Measurements from ENCODE around the gene PAPPA. TPM values are rescaled to one million over a fixed set of nuclear protein-coding genes. Genes with fewer than 3 reads are reported as not detected.

Gene PAPPA
- total RNA-seq, 4 donors from 2014 or later: 2.1 to 5.0 (median 3.7) TPM

DNA sequence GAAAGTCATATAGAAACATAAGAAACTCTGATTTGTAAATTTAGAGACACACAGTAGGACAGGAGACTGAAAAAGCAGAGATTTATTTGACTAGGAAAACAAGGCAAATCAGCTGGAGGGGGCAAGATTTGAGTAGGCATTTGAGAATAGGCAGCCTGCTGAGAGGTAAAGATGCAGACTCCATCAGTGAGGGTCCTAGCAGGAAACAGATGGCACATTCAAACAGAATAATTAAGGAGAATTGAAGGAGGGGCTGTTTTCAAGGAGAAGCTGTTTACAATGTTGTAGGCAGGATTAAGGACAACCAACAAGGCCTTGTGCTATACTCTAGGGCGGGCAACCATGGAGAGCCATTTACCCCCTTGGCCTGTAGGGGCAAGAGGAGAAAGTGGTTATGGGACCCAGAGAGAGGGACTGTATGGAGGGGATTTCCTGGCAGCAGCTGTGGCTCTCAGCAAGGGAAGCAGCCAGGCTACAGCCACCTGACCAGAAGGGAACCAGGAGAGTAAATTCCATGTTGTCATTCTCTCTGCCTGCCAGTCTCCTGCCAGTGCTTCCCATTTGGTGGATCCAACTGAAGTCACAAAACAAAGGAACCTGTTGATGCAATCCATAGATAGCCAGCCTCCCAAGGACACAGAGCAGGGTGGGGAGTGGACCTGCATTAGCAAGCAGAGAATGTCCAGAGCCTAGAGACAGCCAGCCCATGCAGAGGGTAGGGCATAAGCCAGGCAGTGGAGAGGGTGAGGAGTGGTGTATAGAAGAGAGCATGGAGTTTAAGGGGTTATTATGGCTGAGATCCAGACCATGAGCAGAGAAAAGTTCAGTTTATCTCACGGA is 38.2 kb downstream of the PAPPA start:
- 85% methylated on average over 2 of the region's 2 CpGs for WGBS
- no peaks in the 10 kb centered on the region for H3K4me1 ChIP-seq

DNA sequence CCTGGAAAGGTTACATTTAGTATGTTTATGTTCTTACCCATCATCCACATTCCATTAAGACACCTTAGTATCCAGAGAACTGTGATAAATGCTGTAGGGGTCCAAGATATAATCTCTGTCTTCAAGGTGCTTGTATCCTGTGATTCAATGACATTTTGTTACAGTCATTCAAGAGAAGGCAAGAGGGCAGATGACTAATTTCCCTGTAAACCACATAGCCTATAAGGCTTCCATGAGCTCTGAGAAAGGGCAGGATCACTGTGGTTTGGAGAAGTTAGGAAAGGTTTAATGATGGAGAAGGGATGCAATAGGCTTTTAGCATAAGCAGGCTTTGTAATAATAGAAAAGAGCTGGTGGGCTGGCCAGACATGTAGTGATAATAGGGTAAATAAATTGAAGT is 40.0 kb downstream of the PAPPA start:
- peaks cover 0 to 7% (median 0%) of the 10 kb centered on the region in 4 donors for H3K27me3 ChIP-seq
- TF ChIP-seq EP300 (IDR thresholded peaks at IDR 0.05) (no peak), POLR2AphosphoS5 (IDR thresholded peaks at IDR 0.05) (no peak), POLR2A (IDR thresholded peaks at IDR 0.05; ENCODE audit: low read depth) (no peak)
- TF ChIP-seq, protein P1, sequence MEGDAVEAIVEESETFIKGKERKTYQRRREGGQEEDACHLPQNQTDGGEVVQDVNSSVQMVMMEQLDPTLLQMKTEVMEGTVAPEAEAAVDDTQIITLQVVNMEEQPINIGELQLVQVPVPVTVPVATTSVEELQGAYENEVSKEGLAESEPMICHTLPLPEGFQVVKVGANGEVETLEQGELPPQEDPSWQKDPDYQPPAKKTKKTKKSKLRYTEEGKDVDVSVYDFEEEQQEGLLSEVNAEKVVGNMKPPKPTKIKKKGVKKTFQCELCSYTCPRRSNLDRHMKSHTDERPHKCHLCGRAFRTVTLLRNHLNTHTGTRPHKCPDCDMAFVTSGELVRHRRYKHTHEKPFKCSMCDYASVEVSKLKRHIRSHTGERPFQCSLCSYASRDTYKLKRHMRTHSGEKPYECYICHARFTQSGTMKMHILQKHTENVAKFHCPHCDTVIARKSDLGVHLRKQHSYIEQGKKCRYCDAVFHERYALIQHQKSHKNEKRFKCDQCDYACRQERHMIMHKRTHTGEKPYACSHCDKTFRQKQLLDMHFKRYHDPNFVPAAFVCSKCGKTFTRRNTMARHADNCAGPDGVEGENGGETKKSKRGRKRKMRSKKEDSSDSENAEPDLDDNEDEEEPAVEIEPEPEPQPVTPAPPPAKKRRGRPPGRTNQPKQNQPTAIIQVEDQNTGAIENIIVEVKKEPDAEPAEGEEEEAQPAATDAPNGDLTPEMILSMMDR (IDR thresholded peaks at IDR 0.05): no peak
- H3K27ac ChIP-seq (replicated peaks in 1 of 4): no peak overlapping the region
- no peak for DNase-seq (ENCODE audit: extremely low spot score)
- H3K36me3 ChIP-seq: no peaks in the 10 kb centered on the region
- intact Hi-C loops (cut with DNase I): no loop called here
- H3K4me1 ChIP-seq: no peaks in the 10 kb centered on the region
- no peaks in the 10 kb centered on the region for H3K9me3 ChIP-seq
- H3K4me3 ChIP-seq: no peak overlapping the region

More for the DNA sequence above, 38.2 kb downstream of the PAPPA start:
- H3K36me3 ChIP-seq: no peaks in the 10 kb centered on the region
- intact Hi-C loops (cut with DNase I): no loop called here
- H3K27ac ChIP-seq (replicated peaks in 1 of 4): no peak overlapping the region
- H3K9me3 ChIP-seq: no peaks in the 10 kb centered on the region
- no peak for DNase-seq (ENCODE audit: extremely low spot score)
- peaks cover 0 to 7% (median 0%) of the 10 kb centered on the region in 4 donors for H3K27me3 ChIP-seq
- H3K4me3 ChIP-seq: no peak overlapping the region
- TF ChIP-seq POLR2A (IDR thresholded peaks at IDR 0.05; ENCODE audit: low read depth) (no peak), EP300 (IDR thresholded peaks at IDR 0.05) (no peak), POLR2AphosphoS5 (IDR thresholded peaks at IDR 0.05) (no peak)
- TF ChIP-seq, protein P1 (IDR thresholded peaks at IDR 0.05): no peak

DNA sequence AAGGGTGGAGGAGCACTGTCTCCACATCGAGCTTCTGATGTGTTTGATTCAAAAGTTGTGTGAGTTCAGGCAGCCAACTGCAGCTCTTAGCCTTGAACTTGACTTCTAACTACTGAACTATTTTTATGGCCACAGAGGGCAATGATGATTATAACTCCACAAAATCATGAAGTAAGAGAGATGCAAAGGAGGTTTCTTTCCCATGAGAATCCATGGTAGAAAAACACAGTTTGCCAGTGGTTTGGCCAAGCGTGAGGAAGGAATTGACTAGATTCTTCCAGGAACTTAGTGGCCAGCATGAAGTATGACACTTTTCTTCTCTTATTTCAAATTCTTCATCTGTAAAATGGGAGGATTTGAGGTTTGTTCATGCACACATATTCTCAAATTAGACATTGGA is 43.2 kb downstream of the PAPPA start:
- no peak for DNase-seq (ENCODE audit: extremely low spot score)
- Histone ChIP-seq H3K9me3 (no peaks in the 10 kb centered on the region), H3K4me1 (no peaks in the 10 kb centered on the region), H3K27me3 (peaks cover 0 to 4% (median 0%) of the 10 kb centered on the region in 4 donors), H3K36me3 (no peaks in the 10 kb centered on the region), H3K27ac (replicated peaks in 1 of 4) (no peak overlapping the region), H3K4me3 (no peak overlapping the region)
- 95% methylated on average over 2 of the region's 2 CpGs for WGBS
- intact Hi-C loops (cut with DNase I): no loop called here
- TF ChIP-seq, protein P1 (IDR thresholded peaks at IDR 0.05): no peak
- TF ChIP-seq POLR2A (IDR thresholded peaks at IDR 0.05; ENCODE audit: low read depth) (no peak), POLR2AphosphoS5 (IDR thresholded peaks at IDR 0.05) (no peak), EP300 (IDR thresholded peaks at IDR 0.05) (no peak)

DNA sequence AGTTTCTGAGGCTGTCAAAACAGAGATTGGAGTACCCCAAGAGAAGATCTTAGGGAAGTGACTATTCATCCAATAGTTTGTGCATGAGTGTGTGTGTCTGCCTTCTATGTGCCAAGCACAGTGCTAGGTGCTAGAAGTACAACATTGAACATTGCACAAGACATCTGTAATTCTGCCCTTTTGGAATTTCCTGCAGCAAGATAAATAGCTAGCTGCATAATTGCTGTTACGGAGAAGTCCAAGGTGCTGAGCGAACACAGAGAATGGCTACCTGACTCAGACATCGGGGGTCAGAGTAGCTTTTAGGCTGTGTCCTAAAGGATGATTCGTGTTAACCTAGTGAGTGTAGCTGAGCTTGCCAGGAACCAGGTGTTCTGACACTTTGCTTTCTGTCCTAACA is 44.8 kb downstream of the PAPPA start:
- 59% methylated on average over 4 of the region's 4 CpGs for WGBS
- H3K9me3 ChIP-seq: no peaks in the 10 kb centered on the region
- no peak for TF ChIP-seq EP300 (IDR thresholded peaks at IDR 0.05)
- no peak for TF ChIP-seq POLR2AphosphoS5 (IDR thresholded peaks at IDR 0.05)
- TF ChIP-seq POLR2A (IDR thresholded peaks at IDR 0.05; ENCODE audit: low read depth): no peak
- TF ChIP-seq, protein P1 (IDR thresholded peaks at IDR 0.05): no peak
- H3K4me3 ChIP-seq: no peak overlapping the region
- no peaks in the 10 kb centered on the region for H3K4me1 ChIP-seq
- no peaks in the 10 kb centered on the region for H3K36me3 ChIP-seq
- no peak overlapping the region for H3K27ac ChIP-seq (replicated peaks in 1 of 4)
- DNase-seq (ENCODE audit: extremely low spot score): no peak
- H3K27me3 ChIP-seq: no peaks in the 10 kb centered on the region
- intact Hi-C loops (cut with DNase I): no loop called here

All from esophagus muscularis mucosa (tissue), 4 donors.